ENCODE measurements around the gene MYF6.

Gene MYF6

GRCh38 chr12:80679346-80680131 is 27.9 kb upstream of the MYF6 start:
- Histone ChIP-seq H3K36me3 (ENCODE audit: insufficient read depth, low read length) (no peaks in the 10 kb centered on the region), H2AFZ (ENCODE audit: low read depth, low read length) (no peak overlapping the region), H3K4me2 (ENCODE audit: insufficient read depth, low read length) (no peak overlapping the region), H3K27me3 (ENCODE audit: insufficient read depth, low read length, poor library complexity) (no peaks in the 10 kb centered on the region), H3K4me3 (ENCODE audit: low read depth in 1 of 2, low read length in 2 of 2) (no peak overlapping the region), H3K27ac (ENCODE audit: low read length) (no peak overlapping the region), H3K9ac (ENCODE audit: low read depth, low read length) (no peak overlapping the region), H3K79me2 (ENCODE audit: insufficient read depth, low read length) (no peaks in the 10 kb centered on the region), H3K4me1 (ENCODE audit: insufficient read depth, low read length) (no peaks in the 10 kb centered on the region), H4K20me1 (ENCODE audit: insufficient read depth, low read length) (no peaks in the 10 kb centered on the region), H3K9me3 (ENCODE audit: insufficient read depth, low read length, severe bottlenecking) (no peaks in the 10 kb centered on the region)
- DNase-seq (no peak), ATAC-seq (ENCODE audit: insufficient read depth, low read depth) (no peak)
- TF ChIP-seq EZH2 (IDR thresholded peaks at IDR 0.05; ENCODE audit: borderline replicate concordance, low read depth, low read length, severe bottlenecking), result no peak
- TF ChIP-seq, protein P1, sequence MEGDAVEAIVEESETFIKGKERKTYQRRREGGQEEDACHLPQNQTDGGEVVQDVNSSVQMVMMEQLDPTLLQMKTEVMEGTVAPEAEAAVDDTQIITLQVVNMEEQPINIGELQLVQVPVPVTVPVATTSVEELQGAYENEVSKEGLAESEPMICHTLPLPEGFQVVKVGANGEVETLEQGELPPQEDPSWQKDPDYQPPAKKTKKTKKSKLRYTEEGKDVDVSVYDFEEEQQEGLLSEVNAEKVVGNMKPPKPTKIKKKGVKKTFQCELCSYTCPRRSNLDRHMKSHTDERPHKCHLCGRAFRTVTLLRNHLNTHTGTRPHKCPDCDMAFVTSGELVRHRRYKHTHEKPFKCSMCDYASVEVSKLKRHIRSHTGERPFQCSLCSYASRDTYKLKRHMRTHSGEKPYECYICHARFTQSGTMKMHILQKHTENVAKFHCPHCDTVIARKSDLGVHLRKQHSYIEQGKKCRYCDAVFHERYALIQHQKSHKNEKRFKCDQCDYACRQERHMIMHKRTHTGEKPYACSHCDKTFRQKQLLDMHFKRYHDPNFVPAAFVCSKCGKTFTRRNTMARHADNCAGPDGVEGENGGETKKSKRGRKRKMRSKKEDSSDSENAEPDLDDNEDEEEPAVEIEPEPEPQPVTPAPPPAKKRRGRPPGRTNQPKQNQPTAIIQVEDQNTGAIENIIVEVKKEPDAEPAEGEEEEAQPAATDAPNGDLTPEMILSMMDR (IDR thresholded peaks at IDR 0.05; ENCODE audit: borderline replicate concordance, extremely low read depth, low read length, poor library complexity, severe bottlenecking), result no peak

DNA sequence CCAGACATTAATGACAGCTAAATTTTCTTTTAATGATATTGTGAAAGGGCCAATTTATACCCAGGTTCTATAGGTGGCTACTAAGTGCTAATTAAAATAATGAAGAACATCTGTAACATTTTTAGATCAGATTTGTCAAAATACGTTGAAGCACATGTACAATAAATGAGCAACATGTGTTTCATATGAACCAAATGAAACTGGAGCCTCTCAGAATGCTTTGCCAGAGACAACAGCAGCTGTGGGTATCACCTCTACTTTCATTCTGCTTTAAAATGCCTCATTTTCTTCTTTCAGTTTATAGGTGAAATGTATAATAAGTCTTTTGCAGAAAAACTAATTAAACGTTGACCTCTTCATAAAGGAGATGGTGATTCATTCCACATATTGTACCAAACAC is 26.1 kb upstream of the MYF6 start:
- Histone ChIP-seq H3K27ac (ENCODE audit: low read length) (no peak overlapping the region), H3K4me2 (ENCODE audit: insufficient read depth, low read length) (no peak overlapping the region), H3K9ac (ENCODE audit: low read depth, low read length) (no peak overlapping the region), H4K20me1 (ENCODE audit: insufficient read depth, low read length) (no peaks in the 10 kb centered on the region), H3K79me2 (ENCODE audit: insufficient read depth, low read length) (no peaks in the 10 kb centered on the region), H2AFZ (ENCODE audit: low read depth, low read length) (no peak overlapping the region), H3K36me3 (ENCODE audit: insufficient read depth, low read length) (no peaks in the 10 kb centered on the region), H3K4me1 (ENCODE audit: insufficient read depth, low read length) (no peaks in the 10 kb centered on the region), H3K9me3 (ENCODE audit: insufficient read depth, low read length, severe bottlenecking) (no peaks in the 10 kb centered on the region), H3K4me3 (ENCODE audit: low read depth in 1 of 2, low read length in 2 of 2) (no peak overlapping the region), H3K27me3 (ENCODE audit: insufficient read depth, low read length, poor library complexity) (no peaks in the 10 kb centered on the region)
- no peak for DNase-seq
- ATAC-seq (ENCODE audit: insufficient read depth, low read depth), result no peak
- TF ChIP-seq EZH2 (IDR thresholded peaks at IDR 0.05; ENCODE audit: borderline replicate concordance, low read depth, low read length, severe bottlenecking), result no peak
- TF ChIP-seq, protein P1 (IDR thresholded peaks at IDR 0.05; ENCODE audit: borderline replicate concordance, extremely low read depth, low read length, poor library complexity, severe bottlenecking), result no peak

- no peak for ATAC-seq (ENCODE audit: insufficient read depth, low read depth)
- no peaks in the 10 kb centered on the region for H3K27me3 ChIP-seq (ENCODE audit: insufficient read depth, low read length, poor library complexity)
- no peaks in the 10 kb centered on the region for H3K9me3 ChIP-seq (ENCODE audit: insufficient read depth, low read length, severe bottlenecking)
- H3K4me3 ChIP-seq (ENCODE audit: low read depth in 1 of 2, low read length in 2 of 2), result no peak overlapping the region
- H3K36me3 ChIP-seq (ENCODE audit: insufficient read depth, low read length), result no peaks in the 10 kb centered on the region
- no peak overlapping the region for H3K4me2 ChIP-seq (ENCODE audit: insufficient read depth, low read length)
- DNase-seq, result no peak
- no peaks in the 10 kb centered on the region for H4K20me1 ChIP-seq (ENCODE audit: insufficient read depth, low read length)
- no peak overlapping the region for H2AFZ ChIP-seq (ENCODE audit: low read depth, low read length)
- H3K79me2 ChIP-seq (ENCODE audit: insufficient read depth, low read length), result no peaks in the 10 kb centered on the region
- no peaks in the 10 kb centered on the region for H3K4me1 ChIP-seq (ENCODE audit: insufficient read depth, low read length)
- no peak overlapping the region for H3K9ac ChIP-seq (ENCODE audit: low read depth, low read length)
- TF ChIP-seq EZH2 (IDR thresholded peaks at IDR 0.05; ENCODE audit: borderline replicate concordance, low read depth, low read length, severe bottlenecking), result no peak
- TF ChIP-seq, protein P1 (IDR thresholded peaks at IDR 0.05; ENCODE audit: borderline replicate concordance, extremely low read depth, low read length, poor library complexity, severe bottlenecking), result no peak
- H3K27ac ChIP-seq (ENCODE audit: low read length), result no peak overlapping the region
Observed at GRCh38 chr12:80681786-80682185, 25.6 kb upstream of the MYF6 start.
